Glutamatergic neuron (in vitro differentiated cells): ENCODE results near the gene LSAMP. TPM values are rescaled to one million over a fixed set of nuclear protein-coding genes. Genes with fewer than 3 reads are reported as not detected.

Experiments
- DNase-seq: peaks from one replicate; pipeline ENCODE4 v3.0.0; 2022
- H3K27ac Mint-ChIP-seq: one replicate; pipeline ENCODE4 v1.8.0; 2020; ENCODE audit warnings: mild to moderate bottlenecking, mixed read lengths, inconsistent platforms; ENCODE audit not compliant: unreplicated experiment
- H3K27me3 Mint-ChIP-seq: one replicate; pipeline ENCODE4 v1.8.0; 2020; ENCODE audit warnings: mild to moderate bottlenecking, moderate library complexity, mixed read lengths, inconsistent platforms; ENCODE audit not compliant: unreplicated experiment
- H3K36me3 Mint-ChIP-seq: one replicate; pipeline ENCODE4 v1.8.0; 2020; ENCODE audit warnings: mild to moderate bottlenecking, mixed read lengths, inconsistent platforms; ENCODE audit not compliant: unreplicated experiment
- H3K4me1 Mint-ChIP-seq: one replicate; pipeline ENCODE4 v1.8.0; 2020; ENCODE audit warnings: mild to moderate bottlenecking, low read depth, mixed read lengths, inconsistent platforms; ENCODE audit not compliant: unreplicated experiment
- H3K4me3 Mint-ChIP-seq: one replicate; pipeline ENCODE4 v1.8.0; 2020; ENCODE audit warnings: mild to moderate bottlenecking, mixed read lengths, inconsistent platforms; ENCODE audit not compliant: unreplicated experiment
- H3K9me3 Mint-ChIP-seq: one replicate; pipeline ENCODE4 v1.8.0; 2020; ENCODE audit warnings: mild to moderate bottlenecking, moderate library complexity, mixed read lengths, inconsistent platforms; ENCODE audit not compliant: unreplicated experiment
- CTCF ChIP-seq: fragments of 200-600 bp; sonication (generic); IDR thresholded peaks from one replicate; pipeline ENCODE4 v1.5.0; 2021; ENCODE audit not compliant: partially characterized antibody, unreplicated experiment
- total RNA-seq: library from RNA; stranded (reverse); fragmentation: NEBNext Ultra II Directional; extraction: Animal tissue kit (Norgen Biotek cat#: 25700); gene quantifications from one replicate; pipeline ENCODE4 v1.2.1, GENCODE V29; 2021; ENCODE audit not compliant: unreplicated experiment

The LSAMP gene
- total RNA-seq, 1 donor from 2014 or later, result 67.1 TPM

- Mint-ChIP-seq H3K27me3 (no peaks in the 10 kb centered on the region), H3K27ac (no peak overlapping the region), H3K36me3 (no peaks in the 10 kb centered on the region), H3K9me3 (no peaks in the 10 kb centered on the region), H3K4me3 (no peak overlapping the region), H3K4me1 (peaks cover 6% of the 10 kb centered on the region)
- no peak for TF ChIP-seq CTCF
- no peak for DNase-seq
Observed at GRCh38 chr3:115901008-115901407, 544.3 kb downstream of the LSAMP start.

- H3K27me3 Mint-ChIP-seq, result no peaks in the 10 kb centered on the region
- H3K36me3 Mint-ChIP-seq, result no peaks in the 10 kb centered on the region
- peaks cover 7% of the 10 kb centered on the region for H3K4me1 Mint-ChIP-seq
- no peaks in the 10 kb centered on the region for H3K9me3 Mint-ChIP-seq
- TF ChIP-seq CTCF, result no peak
- no peak overlapping the region for H3K27ac Mint-ChIP-seq
- no peak overlapping the region for H3K4me3 Mint-ChIP-seq
- no peak for DNase-seq
Observed at GRCh38 chr3:115899535-115899934, 545.8 kb downstream of the LSAMP start.

GRCh38 chr3:115898656-115899410 lies 546.5 kb downstream of the LSAMP start:
- DNase-seq, result no peak
- Mint-ChIP-seq H3K9me3 (no peaks in the 10 kb centered on the region), H3K4me1 (peaks cover 7% of the 10 kb centered on the region), H3K27me3 (no peaks in the 10 kb centered on the region), H3K4me3 (no peak overlapping the region), H3K27ac (no peak overlapping the region), H3K36me3 (no peaks in the 10 kb centered on the region)
- no peak for TF ChIP-seq CTCF

- H3K27ac Mint-ChIP-seq, result no peak overlapping the region
- TF ChIP-seq CTCF, result no peak
- H3K27me3 Mint-ChIP-seq, result no peaks in the 10 kb centered on the region
- H3K9me3 Mint-ChIP-seq, result no peaks in the 10 kb centered on the region
- no peak for DNase-seq
- no peak overlapping the region for H3K4me3 Mint-ChIP-seq
- no peaks in the 10 kb centered on the region for H3K36me3 Mint-ChIP-seq
- H3K4me1 Mint-ChIP-seq, result peaks cover 22% of the 10 kb centered on the region
Observed at GRCh38 chr3:115891006-115891636, 554.2 kb downstream of the LSAMP start.

- no peak overlapping the region for H3K27ac Mint-ChIP-seq
- H3K4me3 Mint-ChIP-seq, result no peak overlapping the region
- no peak for DNase-seq
- H3K27me3 Mint-ChIP-seq, result no peaks in the 10 kb centered on the region
- peaks cover 22% of the 10 kb centered on the region for H3K4me1 Mint-ChIP-seq
- H3K9me3 Mint-ChIP-seq, result no peaks in the 10 kb centered on the region
- TF ChIP-seq CTCF, result no peak
- no peaks in the 10 kb centered on the region for H3K36me3 Mint-ChIP-seq
Observed at GRCh38 chr3:115890579-115890978, 554.7 kb downstream of the LSAMP start.
